Measurements from ENCODE around the gene MRGPRE. TPM values are rescaled to one million over a fixed set of nuclear protein-coding genes. Genes with fewer than 3 reads are reported as not detected.

MRGPRE gene
- total and polyA plus RNA-seq, 4 experiments from 2014 or later, result not detected

- intact Hi-C loops (cut with micrococcal nuclease), result loop anchor here (2.0 kb wide), 1 partner anchor 683 kb away; no protein-coding TSS in a partner anchor
- CTCF ChIA-PET (ENCODE audit: partially characterized antibody), result interaction anchor here (1.7 kb wide), 1 partner anchor 9 kb away, joined by 3 read pairs; no protein-coding TSS in a partner anchor
Measured at GRCh38 chr11:3215346-3216026, 16.7 kb downstream of the MRGPRE start.

GRCh38 chr11:3214420-3214699 lies 17.9 kb downstream of the MRGPRE start:
- H3K27ac Mint-ChIP-seq, result no peak overlapping the region
- no peaks in the 10 kb centered on the region for H3K36me3 Mint-ChIP-seq
- no peak overlapping the region for H3K4me3 Mint-ChIP-seq
- H3K36me3 ChIP-seq (ENCODE audit: insufficient read depth, low read length), result no peaks in the 10 kb centered on the region
- no peaks in the 10 kb centered on the region for H3K27me3 ChIP-seq (ENCODE audit: insufficient read depth, low read length)
- H3K27ac ChIP-seq (ENCODE audit: low read depth, low read length), result no peak overlapping the region
- CTCF ChIA-PET (ENCODE audit: partially characterized antibody), result interaction anchor here (0.6 kb wide), 1 partner anchor 9 kb away, joined by 3 read pairs; no protein-coding TSS in a partner anchor
- H3K4me1 ChIP-seq (ENCODE audit: insufficient read depth, low read length), result no peaks in the 10 kb centered on the region
- peaks cover 0 to 4% (median 0%) of the 10 kb centered on the region in 4 donors for H3K4me1 Mint-ChIP-seq
- H3K4me3 ChIP-seq (ENCODE audit: low read length in 2 of 2), result no peak overlapping the region
- POLR2A ChIA-PET (ENCODE audit: partially characterized antibody), result no interaction called here
- H3K9me3 Mint-ChIP-seq, result peaks cover 0 to 19% (median 8%) of the 10 kb centered on the region in 8 donors
- intact Hi-C loops (cut with micrococcal nuclease), result no loop called here
- H3K27me3 Mint-ChIP-seq, result peaks cover 8 to 22% of the 10 kb centered on the region in 2 donors
- DNase-seq, result no peak
- no peaks in the 10 kb centered on the region for H3K9me3 ChIP-seq (ENCODE audit: control insufficient read depth in 1 of 2, low read length in 2 of 2)

More at GRCh38 chr11:3215346-3216026, 16.7 kb downstream of the MRGPRE start:
- H3K27me3 Mint-ChIP-seq, result peaks cover 8 to 25% of the 10 kb centered on the region in 2 donors
- no peaks in the 10 kb centered on the region for H3K9me3 ChIP-seq (ENCODE audit: control insufficient read depth in 1 of 2, low read length in 2 of 2)
- H3K4me3 Mint-ChIP-seq, result no peak overlapping the region
- no peak overlapping the region for H3K27ac ChIP-seq (ENCODE audit: low read depth, low read length)
- no peaks in the 10 kb centered on the region for H3K4me1 ChIP-seq (ENCODE audit: insufficient read depth, low read length)
- H3K36me3 Mint-ChIP-seq, result no peaks in the 10 kb centered on the region
- H3K4me1 Mint-ChIP-seq, result peaks cover 0 to 4% (median 0%) of the 10 kb centered on the region in 4 donors
- H3K9me3 Mint-ChIP-seq, result peaks cover 0 to 16% (median 8%) of the 10 kb centered on the region in 8 donors
- POLR2A ChIA-PET (ENCODE audit: partially characterized antibody), result interaction anchor here (0.7 kb wide), 1 partner anchor 164 kb away, joined by 3 read pairs; the partner anchor contains the start of gene ZNF195
- H3K27ac Mint-ChIP-seq, result no peak overlapping the region
- no peak for DNase-seq
- H3K4me3 ChIP-seq (ENCODE audit: low read length in 2 of 2), result no peak overlapping the region
- H3K27me3 ChIP-seq (ENCODE audit: insufficient read depth, low read length), result no peaks in the 10 kb centered on the region
- H3K36me3 ChIP-seq (ENCODE audit: insufficient read depth, low read length), result no peaks in the 10 kb centered on the region

DNA sequence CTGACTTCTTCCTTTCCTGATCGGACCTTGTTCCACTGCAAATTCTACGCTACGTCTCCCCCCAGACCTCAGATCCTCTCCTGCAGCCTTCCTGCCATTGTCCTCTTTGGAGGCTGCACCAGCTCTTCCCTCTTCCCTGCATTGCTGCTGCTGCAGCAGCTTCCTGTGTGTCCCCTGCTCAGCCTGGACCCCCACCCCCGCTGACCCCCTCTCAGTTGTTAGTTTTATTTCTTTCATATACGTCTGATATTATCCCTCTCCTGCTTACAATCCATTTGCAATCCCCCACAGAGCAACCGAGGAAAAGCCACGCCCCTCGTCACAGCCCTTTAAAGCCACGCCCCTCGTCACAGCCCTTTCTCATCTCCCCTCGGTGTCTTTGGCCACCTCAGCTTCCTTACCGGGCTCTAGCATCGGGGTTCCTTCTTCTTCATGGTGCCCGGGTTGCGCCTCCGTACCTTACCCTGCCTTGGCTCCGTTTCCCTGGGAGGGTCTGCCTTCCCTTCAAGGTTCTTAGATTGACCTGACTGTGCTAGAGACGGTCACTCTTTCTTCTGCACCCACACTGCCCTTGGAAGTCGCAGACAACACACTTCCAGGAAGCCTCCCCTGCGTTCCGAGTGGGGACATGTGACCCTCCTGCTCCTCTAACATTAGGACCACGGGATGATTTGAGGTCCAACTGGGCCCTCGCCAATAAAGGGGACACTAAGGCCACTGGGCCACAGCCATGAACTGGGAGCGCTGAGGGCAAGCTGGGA lies 18.4 kb downstream of the MRGPRE start:
- no peaks in the 10 kb centered on the region for H3K9me3 ChIP-seq (ENCODE audit: control insufficient read depth in 1 of 2, low read length in 2 of 2)
- peaks cover 0 to 19% (median 10%) of the 10 kb centered on the region in 8 donors for H3K9me3 Mint-ChIP-seq
- no peaks in the 10 kb centered on the region for H3K36me3 Mint-ChIP-seq
- peaks cover 8 to 22% of the 10 kb centered on the region in 2 donors for H3K27me3 Mint-ChIP-seq
- H3K4me3 ChIP-seq (ENCODE audit: low read length in 2 of 2), result no peak overlapping the region
- H3K4me3 Mint-ChIP-seq, result no peak overlapping the region
- peaks cover 0 to 4% (median 0%) of the 10 kb centered on the region in 4 donors for H3K4me1 Mint-ChIP-seq
- H3K27ac ChIP-seq (ENCODE audit: low read depth, low read length), result no peak overlapping the region
- ChIA-PET POLR2A (ENCODE audit: partially characterized antibody) (no interaction called here), CTCF (ENCODE audit: partially characterized antibody) (no interaction called here)
- intact Hi-C loops (cut with micrococcal nuclease), result no loop called here
- DNase-seq, result no peak
- no peak overlapping the region for H3K27ac Mint-ChIP-seq
- no peaks in the 10 kb centered on the region for H3K27me3 ChIP-seq (ENCODE audit: insufficient read depth, low read length)
- H3K36me3 ChIP-seq (ENCODE audit: insufficient read depth, low read length), result no peaks in the 10 kb centered on the region
- no peaks in the 10 kb centered on the region for H3K4me1 ChIP-seq (ENCODE audit: insufficient read depth, low read length)

- Histone ChIP-seq H3K36me3 (ENCODE audit: insufficient read depth, low read length) (no peaks in the 10 kb centered on the region), H3K4me1 (ENCODE audit: insufficient read depth, low read length) (no peaks in the 10 kb centered on the region), H3K9me3 (ENCODE audit: control insufficient read depth in 1 of 2, low read length in 2 of 2) (no peaks in the 10 kb centered on the region), H3K4me3 (ENCODE audit: low read length in 2 of 2) (no peak overlapping the region), H3K27me3 (ENCODE audit: insufficient read depth, low read length) (no peaks in the 10 kb centered on the region), H3K27ac (ENCODE audit: low read depth, low read length) (no peak overlapping the region)
- Mint-ChIP-seq H3K27me3 (peaks cover 4 to 11% of the 10 kb centered on the region in 2 donors), H3K4me1 (peaks cover 0 to 3% (median 0%) of the 10 kb centered on the region in 4 donors), H3K27ac (no peak overlapping the region), H3K4me3 (no peak overlapping the region), H3K9me3 (peaks cover 0 to 19% (median 10%) of the 10 kb centered on the region in 8 donors), H3K36me3 (no peaks in the 10 kb centered on the region)
- intact Hi-C loops (cut with micrococcal nuclease), result no loop called here
- DNase-seq, result no peak
- ChIA-PET CTCF (ENCODE audit: partially characterized antibody) (no interaction called here), POLR2A (ENCODE audit: partially characterized antibody) (no interaction called here)
Measured at GRCh38 chr11:3208272-3208671, 23.9 kb downstream of the MRGPRE start.

DNA sequence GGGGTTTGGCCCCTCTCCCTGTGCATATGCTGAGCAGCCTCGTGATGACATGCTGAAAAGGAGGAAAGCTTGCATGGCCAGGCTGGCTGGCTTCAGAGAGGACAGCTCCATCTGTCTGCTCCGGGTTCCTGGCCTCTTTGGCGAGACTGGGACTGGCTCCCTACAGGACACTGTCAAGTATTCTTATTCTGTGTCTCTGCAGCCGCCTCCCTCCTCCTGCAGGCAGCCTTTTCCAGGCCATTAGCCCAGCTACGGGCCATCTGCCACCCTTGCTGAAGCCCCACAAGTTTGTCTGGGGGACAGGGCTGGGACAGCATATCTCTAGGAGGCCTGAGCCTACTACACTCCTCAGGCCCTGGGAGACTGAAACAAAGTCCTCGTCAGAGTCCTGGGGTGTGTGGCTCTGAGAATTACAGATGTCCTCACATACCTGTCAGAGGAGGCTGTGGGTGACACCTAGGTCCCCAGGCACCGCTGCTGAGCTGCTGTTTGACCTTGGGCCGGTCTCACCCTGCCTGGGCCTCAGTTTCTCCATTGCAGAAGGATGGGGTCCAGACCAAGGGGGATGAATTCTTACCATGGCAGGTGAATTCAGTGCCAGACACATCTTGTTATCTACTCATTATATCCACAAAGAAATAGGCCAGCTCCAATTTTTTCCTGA lies 24.6 kb downstream of the MRGPRE start:
- Histone ChIP-seq H3K4me3 (ENCODE audit: low read length in 2 of 2) (no peak overlapping the region), H3K27ac (ENCODE audit: low read depth, low read length) (no peak overlapping the region), H3K27me3 (ENCODE audit: insufficient read depth, low read length) (no peaks in the 10 kb centered on the region), H3K9me3 (ENCODE audit: control insufficient read depth in 1 of 2, low read length in 2 of 2) (no peaks in the 10 kb centered on the region), H3K4me1 (ENCODE audit: insufficient read depth, low read length) (no peaks in the 10 kb centered on the region), H3K36me3 (ENCODE audit: insufficient read depth, low read length) (no peaks in the 10 kb centered on the region)
- H3K4me1 Mint-ChIP-seq, result peaks cover 0 to 3% (median 0%) of the 10 kb centered on the region in 4 donors
- H3K4me3 Mint-ChIP-seq, result no peak overlapping the region
- ChIA-PET POLR2A (ENCODE audit: partially characterized antibody) (no interaction called here), CTCF (ENCODE audit: partially characterized antibody) (no interaction called here)
- H3K27me3 Mint-ChIP-seq, result peaks cover 5 to 11% of the 10 kb centered on the region in 2 donors
- peak overlapping the region in 1 of 7 donors; percentile 21 for H3K27ac Mint-ChIP-seq
- no peak for DNase-seq
- no peaks in the 10 kb centered on the region for H3K36me3 Mint-ChIP-seq
- intact Hi-C loops (cut with micrococcal nuclease), result no loop called here
- H3K9me3 Mint-ChIP-seq, result peaks cover 0 to 19% (median 10%) of the 10 kb centered on the region in 8 donors

DNA sequence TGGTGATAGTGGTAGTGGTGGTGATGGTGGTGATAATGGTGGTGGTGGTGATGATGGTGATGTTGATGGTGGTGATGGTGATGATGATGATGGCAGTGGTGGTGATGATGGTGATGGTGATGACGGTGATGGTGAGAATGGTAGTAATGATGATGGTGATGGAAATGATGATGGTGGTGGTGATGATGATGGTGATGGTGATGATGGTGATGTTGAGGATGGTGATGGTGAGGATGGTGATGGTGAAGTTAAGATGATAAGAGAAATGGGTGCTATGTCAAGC lies 25.4 kb downstream of the MRGPRE start:
- peaks cover 0 to 5% (median 0%) of the 10 kb centered on the region in 4 donors for H3K4me1 Mint-ChIP-seq
- Histone ChIP-seq H3K4me1 (ENCODE audit: insufficient read depth, low read length) (no peaks in the 10 kb centered on the region), H3K27ac (ENCODE audit: low read depth, low read length) (no peak overlapping the region), H3K27me3 (ENCODE audit: insufficient read depth, low read length) (no peaks in the 10 kb centered on the region), H3K9me3 (ENCODE audit: control insufficient read depth in 1 of 2, low read length in 2 of 2) (no peaks in the 10 kb centered on the region), H3K36me3 (ENCODE audit: insufficient read depth, low read length) (no peaks in the 10 kb centered on the region), H3K4me3 (ENCODE audit: low read length in 2 of 2) (no peak overlapping the region)
- ChIA-PET POLR2A (ENCODE audit: partially characterized antibody) (no interaction called here), CTCF (ENCODE audit: partially characterized antibody) (no interaction called here)
- H3K27me3 Mint-ChIP-seq, result peaks cover 8 to 14% of the 10 kb centered on the region in 2 donors
- intact Hi-C loops (cut with micrococcal nuclease), result no loop called here
- no peak overlapping the region for H3K4me3 Mint-ChIP-seq
- DNase-seq, result no peak
- no peaks in the 10 kb centered on the region for H3K36me3 Mint-ChIP-seq
- no peak overlapping the region for H3K27ac Mint-ChIP-seq
- H3K9me3 Mint-ChIP-seq, result peaks cover 0 to 17% (median 9%) of the 10 kb centered on the region in 8 donors

DNA sequence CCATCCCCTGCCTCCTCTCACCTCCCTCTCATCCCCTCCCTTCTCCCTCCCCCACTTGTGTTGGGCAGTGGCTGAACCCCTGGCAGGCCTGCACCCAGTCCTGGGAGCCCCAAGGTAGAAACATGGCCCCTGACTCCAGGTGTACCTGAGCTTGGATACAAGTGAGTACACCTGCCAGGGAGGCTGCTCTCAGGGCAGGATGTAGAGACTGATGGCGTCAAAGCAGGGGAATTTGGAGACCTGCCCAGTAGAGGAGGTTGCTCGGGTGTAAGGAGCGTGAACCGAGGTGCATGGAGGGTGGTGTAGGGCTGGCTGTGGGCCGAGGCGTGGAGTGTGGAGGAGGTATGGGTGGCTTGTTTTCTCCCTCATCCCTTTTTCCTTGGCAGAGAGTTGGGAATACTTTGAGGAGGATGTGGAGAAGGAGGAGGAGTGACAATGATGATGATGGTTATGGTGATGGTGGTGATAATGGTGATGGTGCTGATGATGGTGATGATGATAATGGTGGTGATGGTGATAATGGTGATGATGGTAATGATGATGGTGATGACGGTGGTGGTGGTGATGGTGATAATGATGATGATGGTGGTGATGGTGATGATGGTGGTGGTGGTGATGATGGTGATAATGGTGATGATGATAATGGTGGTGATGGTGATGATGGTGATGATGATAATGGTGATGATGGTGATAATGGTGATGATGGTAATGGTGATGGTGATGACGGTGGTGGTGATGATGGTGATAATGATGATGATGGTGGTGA lies 25.9 kb downstream of the MRGPRE start:
- Mint-ChIP-seq H3K9me3 (peaks cover 0 to 11% (median 4%) of the 10 kb centered on the region in 8 donors), H3K27ac (no peak overlapping the region), H3K4me3 (no peak overlapping the region), H3K36me3 (no peaks in the 10 kb centered on the region), H3K4me1 (peaks cover 0 to 5% (median 0%) of the 10 kb centered on the region in 4 donors), H3K27me3 (peaks cover 8 to 11% of the 10 kb centered on the region in 2 donors)
- H3K27ac ChIP-seq (ENCODE audit: low read depth, low read length), result no peak overlapping the region
- H3K9me3 ChIP-seq (ENCODE audit: control insufficient read depth in 1 of 2, low read length in 2 of 2), result no peaks in the 10 kb centered on the region
- CTCF ChIA-PET (ENCODE audit: partially characterized antibody), result no interaction called here
- intact Hi-C loops (cut with micrococcal nuclease), result no loop called here
- H3K27me3 ChIP-seq (ENCODE audit: insufficient read depth, low read length), result no peaks in the 10 kb centered on the region
- no peaks in the 10 kb centered on the region for H3K36me3 ChIP-seq (ENCODE audit: insufficient read depth, low read length)
- POLR2A ChIA-PET (ENCODE audit: partially characterized antibody), result no interaction called here
- no peak overlapping the region for H3K4me3 ChIP-seq (ENCODE audit: low read length in 2 of 2)
- no peak for DNase-seq
- H3K4me1 ChIP-seq (ENCODE audit: insufficient read depth, low read length), result no peaks in the 10 kb centered on the region
